Effector memory CD4-positive, alpha-beta T cell (primary cell): ENCODE data around the gene IL10RA.

Experiments used
- DNase-seq, 3 donors: peaks; one replicate each; pipeline ENCODE4 v3.0.0-alpha.2; 2020
- H3K27ac ChIP-seq: 2 replicates; pipeline ENCODE4 v1.7.0; 2013; ENCODE audit warnings: mild to moderate bottlenecking, low read length, moderate library complexity; ENCODE audit not compliant: insufficient read depth, poor library complexity, severe bottlenecking
- H3K27me3 ChIP-seq: replicated peaks from 2 replicates; pipeline ENCODE4 v1.7.0; 2013; ENCODE audit warnings: mild to moderate bottlenecking, low read length; ENCODE audit not compliant: insufficient read depth, control insufficient read depth, poor library complexity, severe bottlenecking
- H3K36me3 ChIP-seq: 2 replicates; pipeline ENCODE4 v1.7.0; 2013; ENCODE audit warnings: mild to moderate bottlenecking, low read length, moderate library complexity; ENCODE audit not compliant: control insufficient read depth, insufficient read depth
- H3K4me1 ChIP-seq: 2 replicates; pipeline ENCODE4 v1.7.0; 2013; ENCODE audit warnings: low read length, mild to moderate bottlenecking; ENCODE audit not compliant: control insufficient read depth, insufficient read depth, poor library complexity, severe bottlenecking
- H3K4me3 ChIP-seq: 2 replicates; pipeline ENCODE4 v1.7.0; 2013; ENCODE audit warnings: low read length, low read depth, mild to moderate bottlenecking; ENCODE audit not compliant: insufficient read depth, poor library complexity, severe bottlenecking
- H3K9me3 ChIP-seq: 2 replicates; pipeline ENCODE4 v1.7.0; 2013; ENCODE audit warnings: mild to moderate bottlenecking, low read length, moderate library complexity; ENCODE audit not compliant: control insufficient read depth
- total RNA-seq, 3 donors: gene quantifications; one replicate each; lab custom pipeline; 2026; lab: John Stamatoyannopoulos, UW

IL10RA gene
- 544 to 732 (median 726) reads per million in 3 donors for total RNA-seq

DNA sequence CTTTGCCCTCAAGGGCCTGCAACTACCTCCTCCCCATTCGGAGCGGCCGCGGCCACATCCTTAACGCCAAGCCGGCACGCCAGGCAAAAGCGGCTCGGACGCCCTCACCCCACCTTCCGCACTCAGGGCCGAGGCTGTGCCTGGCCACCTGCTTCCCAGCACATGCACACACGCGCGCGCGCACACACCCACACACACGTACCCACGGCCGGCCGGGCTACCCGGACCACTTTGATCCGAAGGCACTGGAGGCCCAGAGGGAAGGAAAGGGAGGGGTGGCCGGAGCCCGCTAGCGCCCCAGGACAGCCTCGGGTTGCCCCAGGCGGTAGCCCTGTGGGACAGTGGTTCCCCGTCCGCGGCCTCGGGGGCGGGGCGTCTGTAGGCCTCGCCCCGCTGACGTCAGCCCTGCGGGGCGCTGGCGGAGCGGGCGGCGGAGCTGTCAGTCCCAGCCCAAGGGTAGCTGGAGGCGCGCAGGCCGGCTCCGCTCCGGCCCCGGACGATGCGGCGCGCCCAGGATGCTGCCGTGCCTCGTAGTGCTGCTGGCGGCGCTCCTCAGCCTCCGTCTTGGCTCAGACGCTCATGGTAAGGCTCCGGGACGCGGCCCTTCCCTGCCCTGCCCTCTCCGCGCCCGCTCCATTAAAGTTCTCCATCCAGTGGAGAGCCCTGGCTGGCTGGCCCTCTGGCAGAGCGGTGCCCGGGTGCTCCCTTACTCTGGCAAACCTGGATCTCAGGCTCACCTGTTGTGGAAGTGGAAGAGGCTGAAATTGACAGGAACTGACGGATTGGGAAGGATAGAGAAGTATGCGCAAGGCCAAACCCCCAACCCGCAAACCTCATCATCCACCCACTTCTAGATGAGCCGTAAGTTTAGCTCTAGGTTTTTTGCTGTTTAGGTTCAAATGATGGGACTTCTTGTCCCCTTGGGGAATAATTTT, at the start of gene IL10RA:
Gene IL10RA (plus strand): TSS at position 442 of the 935 bp plus-strand sequence. CDS start 74 bp downstream, at position 516.
- peaks cover 33% of the 10 kb centered on the region for H3K36me3 ChIP-seq
- H3K4me1 ChIP-seq, result peaks cover 44% of the 10 kb centered on the region
- peak within 1 kb of the TSS; percentile 78 for H3K4me3 ChIP-seq
- peak; percentile 71 to 79 (median 73) for DNase-seq
- no peaks in the 10 kb centered on the region for H3K9me3 ChIP-seq
- H3K27me3 ChIP-seq, result no peaks in the 10 kb centered on the region
- H3K27ac ChIP-seq, result peak within 1 kb of the TSS; percentile 94

- Histone ChIP-seq H3K36me3 (no peaks in the 10 kb centered on the region), H3K4me3 (no peak overlapping the region)
Measured at GRCh38 chr11:117936973-117937372, 49.2 kb upstream of the IL10RA start.

DNA sequence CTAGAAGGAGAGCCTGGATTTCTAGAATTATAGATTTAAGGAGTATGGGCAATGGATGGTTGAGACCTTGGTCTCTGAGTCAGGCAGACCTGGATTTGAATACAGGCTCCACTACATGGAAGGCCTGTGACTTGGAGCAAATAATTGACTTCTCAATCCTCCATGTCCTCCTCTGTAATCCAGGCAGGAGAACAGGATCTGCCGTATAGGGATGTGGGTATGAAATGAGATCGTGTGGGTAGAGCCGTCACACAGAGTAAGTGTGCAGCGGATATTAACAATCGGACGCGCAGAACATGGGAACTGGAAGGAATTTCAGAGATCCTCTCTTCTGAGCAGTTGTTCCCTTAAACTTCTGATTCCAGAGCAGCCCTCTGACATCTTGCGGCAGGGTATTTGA, 45.5 kb upstream of the IL10RA start:
- no peak overlapping the region for H3K4me3 ChIP-seq
- no peaks in the 10 kb centered on the region for H3K9me3 ChIP-seq
- DNase-seq, result no peak
- no peaks in the 10 kb centered on the region for H3K27me3 ChIP-seq
- H3K27ac ChIP-seq, result no peak overlapping the region
- no peaks in the 10 kb centered on the region for H3K36me3 ChIP-seq
- peaks cover 14% of the 10 kb centered on the region for H3K4me1 ChIP-seq

More at GRCh38 chr11:117936973-117937372, 49.2 kb upstream of the IL10RA start:
- peaks cover 2% of the 10 kb centered on the region for H3K4me1 ChIP-seq
- H3K27ac ChIP-seq, result no peak overlapping the region
- no peaks in the 10 kb centered on the region for H3K9me3 ChIP-seq
- H3K27me3 ChIP-seq, result no peaks in the 10 kb centered on the region
- DNase-seq, result no peak

- H3K4me1 ChIP-seq, result peaks cover 14% of the 10 kb centered on the region
- H3K27me3 ChIP-seq, result no peaks in the 10 kb centered on the region
- DNase-seq, result no peak
- no peaks in the 10 kb centered on the region for H3K36me3 ChIP-seq
- H3K9me3 ChIP-seq, result no peaks in the 10 kb centered on the region
- no peak overlapping the region for H3K4me3 ChIP-seq
- no peak overlapping the region for H3K27ac ChIP-seq
Measured at GRCh38 chr11:117941163-117941707, 45.0 kb upstream of the IL10RA start.

GRCh38 chr11:117941976-117942654, 44.1 kb upstream of the IL10RA start:
- H3K4me1 ChIP-seq, result peaks cover 20% of the 10 kb centered on the region
- no peak overlapping the region for H3K27ac ChIP-seq
- H3K27me3 ChIP-seq, result no peaks in the 10 kb centered on the region
- no peak overlapping the region for H3K4me3 ChIP-seq
- H3K9me3 ChIP-seq, result no peaks in the 10 kb centered on the region
- no peaks in the 10 kb centered on the region for H3K36me3 ChIP-seq
- no peak for DNase-seq

DNA sequence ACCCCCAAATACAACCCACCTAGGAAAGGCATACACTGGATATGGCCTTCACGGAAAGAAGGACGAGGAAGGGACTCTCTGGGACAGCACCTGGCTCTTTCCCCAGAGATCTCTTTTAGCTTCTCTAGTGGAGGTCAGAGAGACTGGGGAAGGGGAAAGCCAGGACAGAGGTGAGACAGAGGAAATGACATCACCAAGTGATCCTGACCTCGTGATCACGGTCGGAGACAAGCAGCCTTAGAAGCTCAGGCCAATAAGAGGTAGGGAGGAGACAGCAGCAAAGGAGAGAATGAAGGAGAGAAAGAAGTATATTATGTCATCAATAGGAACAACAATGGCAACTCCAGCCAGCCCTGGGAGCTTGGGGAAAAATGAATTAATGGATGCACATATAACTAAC, 41.6 kb upstream of the IL10RA start:
- DNase-seq, result no peak
- Histone ChIP-seq H3K9me3 (no peaks in the 10 kb centered on the region), H3K36me3 (no peaks in the 10 kb centered on the region), H3K27ac (no peak overlapping the region), H3K27me3 (no peaks in the 10 kb centered on the region), H3K4me1 (peaks cover 44% of the 10 kb centered on the region), H3K4me3 (no peak overlapping the region)

- no peak for DNase-seq
- peaks cover 51% of the 10 kb centered on the region for H3K4me1 ChIP-seq
- no peaks in the 10 kb centered on the region for H3K27me3 ChIP-seq
- no peaks in the 10 kb centered on the region for H3K36me3 ChIP-seq
- no peak overlapping the region for H3K27ac ChIP-seq
- H3K4me3 ChIP-seq, result no peak overlapping the region
- no peaks in the 10 kb centered on the region for H3K9me3 ChIP-seq
Measured at GRCh38 chr11:117945047-117945810, 41.0 kb upstream of the IL10RA start.

DNA sequence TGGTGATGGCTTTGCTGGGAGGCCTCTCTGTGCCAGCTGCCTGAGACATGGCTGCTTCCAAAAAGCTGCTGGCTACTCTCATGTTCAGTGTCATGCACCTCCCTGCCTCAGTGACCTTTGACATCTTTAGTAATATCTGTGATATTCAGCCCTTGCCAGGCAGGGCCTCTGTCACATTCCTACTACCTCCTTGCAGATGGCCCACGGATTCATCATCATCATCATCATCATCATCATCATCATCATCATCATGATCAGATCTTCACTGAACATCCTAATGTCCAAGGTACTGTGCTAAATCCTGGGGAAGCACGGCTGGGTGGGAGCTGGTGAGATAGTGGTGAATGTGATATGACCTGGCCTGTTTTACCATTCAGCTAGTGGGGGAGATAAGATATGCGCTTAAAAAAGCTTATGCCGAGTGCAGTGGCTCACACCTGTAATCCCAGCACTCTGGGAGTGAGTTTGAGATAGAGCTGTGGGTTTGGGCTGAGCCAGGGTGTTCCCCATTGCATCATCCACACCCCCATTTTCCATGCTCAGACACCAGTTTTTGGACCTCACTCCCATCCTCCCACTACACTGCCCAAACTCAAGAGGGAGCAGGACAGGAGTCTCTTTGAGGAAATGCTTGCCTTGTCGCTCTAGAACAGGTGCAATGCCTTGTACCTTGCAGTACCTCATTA, 39.9 kb upstream of the IL10RA start:
- Histone ChIP-seq H3K9me3 (no peaks in the 10 kb centered on the region), H3K4me3 (no peak overlapping the region), H3K4me1 (peaks cover 60% of the 10 kb centered on the region), H3K36me3 (no peaks in the 10 kb centered on the region), H3K27me3 (no peaks in the 10 kb centered on the region), H3K27ac (no peak overlapping the region)
- no peak for DNase-seq

DNA sequence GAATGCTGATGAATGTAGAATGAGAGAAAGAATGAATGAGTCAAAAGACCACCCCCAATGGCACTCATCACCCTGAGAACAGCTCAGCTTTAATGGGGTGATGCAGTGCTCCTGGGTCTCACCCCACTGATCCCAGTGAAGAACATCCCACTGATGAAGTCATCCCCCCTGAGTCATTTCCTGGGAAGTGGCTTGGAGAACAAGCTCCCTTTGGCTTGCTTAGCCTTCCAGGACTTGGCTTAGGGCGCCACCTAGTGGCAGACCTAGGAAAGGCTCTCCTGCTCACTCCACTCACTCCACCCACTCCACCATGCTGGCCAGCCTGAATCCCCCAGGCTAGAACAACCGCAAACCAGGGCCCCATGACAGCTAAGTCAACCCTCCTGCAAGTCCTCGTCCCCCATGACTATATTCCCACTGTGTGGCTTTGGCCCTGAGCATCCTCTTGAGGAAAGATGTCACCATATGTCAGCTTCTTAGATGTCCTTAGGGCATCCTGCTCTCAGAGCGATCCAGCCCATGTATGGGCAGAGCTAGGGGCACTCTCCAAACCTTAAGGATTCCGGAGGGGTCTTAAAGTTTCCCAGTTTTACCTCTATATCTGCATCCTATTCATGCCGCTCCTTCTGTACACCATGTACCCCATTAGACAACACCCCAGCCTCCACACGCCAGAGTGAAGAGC, 39.2 kb upstream of the IL10RA start:
- no peaks in the 10 kb centered on the region for H3K36me3 ChIP-seq
- H3K4me3 ChIP-seq, result no peak overlapping the region
- H3K4me1 ChIP-seq, result peaks cover 67% of the 10 kb centered on the region
- H3K27me3 ChIP-seq, result no peaks in the 10 kb centered on the region
- H3K9me3 ChIP-seq, result no peaks in the 10 kb centered on the region
- peak; percentile 52 to 76 (median 68) for DNase-seq
- no peak overlapping the region for H3K27ac ChIP-seq
